Nephron progenitor cell (in vitro differentiated cells): Measurements from ENCODE around the gene APBB3.
"Not testable (repeated sequence)": the region's sequence is repeated elsewhere in the genome, so short reads cannot be mapped to it uniquely, and the experiment has no call there.

Source experiments
- DNase-seq: peaks from one replicate; pipeline ENCODE4 v3.0.0; 2021
- H3K27ac Mint-ChIP-seq: 2 replicates; pipeline ENCODE4 v1.8.0; 2021; ENCODE audit warnings: mild to moderate bottlenecking, moderate library complexity, mixed read lengths
- H3K27me3 Mint-ChIP-seq: 2 replicates; pipeline ENCODE4 v1.8.0; 2021; ENCODE audit warnings: mild to moderate bottlenecking, low read depth, mixed read lengths; ENCODE audit not compliant: poor library complexity
- H3K36me3 Mint-ChIP-seq: 2 replicates; pipeline ENCODE4 v1.8.0; 2021; ENCODE audit warnings: low read depth, mixed read lengths
- H3K4me1 Mint-ChIP-seq: 2 replicates; pipeline ENCODE4 v1.8.0; 2021; ENCODE audit warnings: mixed read lengths
- H3K4me3 Mint-ChIP-seq: 2 replicates; pipeline ENCODE4 v1.8.0; 2021; ENCODE audit warnings: mild to moderate bottlenecking, moderate library complexity, mixed read lengths
- H3K9me3 Mint-ChIP-seq: 2 replicates; pipeline ENCODE4 v1.8.0; 2021; ENCODE audit warnings: mild to moderate bottlenecking, moderate library complexity, mixed read lengths
- CTCF ChIP-seq: fragments of 200-600 bp; sonication (generic); IDR thresholded peaks from 2 replicates; pipeline ENCODE4 v1.5.0; 2021; ENCODE audit warnings: antibody characterized with exemption

Gene APBB3

GRCh38 chr5:140605879-140606278, 41.5 kb upstream of the APBB3 start:
- Mint-ChIP-seq H3K27me3 (peaks cover 20% of the 10 kb centered on the region), H3K27ac (no peak overlapping the region), H3K4me3 (no peak overlapping the region), H3K9me3 (peaks cover 15% of the 10 kb centered on the region), H3K4me1 (no peaks in the 10 kb centered on the region), H3K36me3 (no peaks in the 10 kb centered on the region)
- TF ChIP-seq CTCF = no peak
- DNase-seq = no peak

- Mint-ChIP-seq H3K4me3 (no peak overlapping the region), H3K9me3 (peaks cover under 1% of the 10 kb centered on the region), H3K27ac (no peak overlapping the region), H3K4me1 (no peaks in the 10 kb centered on the region), H3K36me3 (no peaks in the 10 kb centered on the region), H3K27me3 (peaks cover 27% of the 10 kb centered on the region)
- TF ChIP-seq CTCF = no peak
- no peak for DNase-seq
These were observed 39.3 kb upstream of the APBB3 start for GRCh38 chr5:140603734-140604133.

GRCh38 chr5:140603446-140603698, 39.0 kb upstream of the APBB3 start:
- not testable (repeated sequence) for H3K4me3 Mint-ChIP-seq, H3K27ac Mint-ChIP-seq, DNase-seq, H3K4me1 Mint-ChIP-seq, H3K9me3 Mint-ChIP-seq, H3K36me3 Mint-ChIP-seq
- peaks cover 27% of the 10 kb centered on the region for H3K27me3 Mint-ChIP-seq

GRCh38 chr5:140602147-140602546, 37.7 kb upstream of the APBB3 start:
- TF ChIP-seq CTCF = no peak
- no peaks in the 10 kb centered on the region for H3K4me1 Mint-ChIP-seq
- DNase-seq = no peak
- H3K9me3 Mint-ChIP-seq = no peaks in the 10 kb centered on the region
- H3K4me3 Mint-ChIP-seq = no peak overlapping the region
- H3K36me3 Mint-ChIP-seq = no peaks in the 10 kb centered on the region
- peaks cover 30% of the 10 kb centered on the region for H3K27me3 Mint-ChIP-seq
- H3K27ac Mint-ChIP-seq = no peak overlapping the region

- H3K4me1 Mint-ChIP-seq = no peaks in the 10 kb centered on the region
- no peak for TF ChIP-seq CTCF
- no peak overlapping the region for H3K4me3 Mint-ChIP-seq
- no peak overlapping the region for H3K27ac Mint-ChIP-seq
- DNase-seq = no peak
- no peaks in the 10 kb centered on the region for H3K9me3 Mint-ChIP-seq
- H3K27me3 Mint-ChIP-seq = peaks cover 40% of the 10 kb centered on the region
- H3K36me3 Mint-ChIP-seq = no peaks in the 10 kb centered on the region
These were observed 35.7 kb upstream of the APBB3 start for GRCh38 chr5:140600096-140600495.

- no peaks in the 10 kb centered on the region for H3K36me3 Mint-ChIP-seq
- no peak overlapping the region for H3K4me3 Mint-ChIP-seq
- no peaks in the 10 kb centered on the region for H3K4me1 Mint-ChIP-seq
- DNase-seq = no peak
- no peak for TF ChIP-seq CTCF
- no peak overlapping the region for H3K27ac Mint-ChIP-seq
- no peaks in the 10 kb centered on the region for H3K9me3 Mint-ChIP-seq
- peaks cover 40% of the 10 kb centered on the region for H3K27me3 Mint-ChIP-seq
These were observed 34.4 kb upstream of the APBB3 start for GRCh38 chr5:140598836-140599235.

GRCh38 chr5:140596321-140596741, 31.9 kb upstream of the APBB3 start:
- Mint-ChIP-seq H3K27me3 (peaks cover 38% of the 10 kb centered on the region), H3K4me3 (no peak overlapping the region), H3K9me3 (no peaks in the 10 kb centered on the region), H3K4me1 (no peaks in the 10 kb centered on the region), H3K36me3 (no peaks in the 10 kb centered on the region), H3K27ac (no peak overlapping the region)
- TF ChIP-seq CTCF = no peak
- no peak for DNase-seq
